ENCODE results near the gene DDX20.

Gene DDX20

DNA sequence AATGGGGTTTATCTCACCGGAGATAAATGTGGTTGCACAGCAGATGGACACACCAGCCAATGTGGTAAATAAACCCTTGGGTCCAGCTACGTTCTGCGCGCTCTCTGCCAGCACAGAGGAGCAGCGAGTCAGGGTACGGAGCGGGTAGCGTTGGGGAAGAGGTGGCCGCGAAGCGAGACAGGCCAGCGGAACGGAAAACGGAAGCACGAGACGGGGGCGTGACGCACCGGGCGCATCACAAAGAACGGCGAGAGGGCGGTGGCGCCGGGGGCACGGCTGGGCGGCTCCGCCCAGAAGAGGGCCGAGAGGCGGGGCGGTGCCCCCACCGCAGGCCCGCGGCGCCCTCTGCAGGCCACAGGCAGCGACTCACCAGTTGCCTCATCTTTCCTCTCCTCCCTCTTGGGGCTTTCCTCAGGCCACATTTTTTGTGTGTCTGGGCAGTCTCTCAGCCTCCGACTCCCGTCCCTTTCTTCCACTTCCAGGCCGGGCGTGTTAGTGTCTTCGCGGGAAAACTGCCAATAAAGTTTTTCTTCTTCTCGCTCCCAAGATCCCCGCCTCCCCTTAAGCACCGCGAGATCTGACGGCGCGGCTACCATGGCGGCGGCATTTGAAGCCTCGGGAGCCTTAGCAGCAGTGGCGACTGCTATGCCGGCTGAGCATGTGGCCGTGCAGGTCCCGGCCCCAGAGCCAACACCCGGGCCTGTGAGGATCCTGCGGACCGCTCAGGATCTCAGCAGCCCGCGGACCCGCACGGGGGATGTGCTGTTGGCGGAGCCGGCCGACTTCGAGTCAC, at the start of gene DDX20:
Gene DDX20, plus strand, starts transcription at position 571 of the 793 bp plus-strand sequence. Its CDS starts 24 bp downstream, at position 595.
- DNase-seq = peak; percentile 91

- no peak for DNase-seq
Measured at GRCh38 chr1:111706921-111707320, 48.8 kb upstream of the DDX20 start.

DNA sequence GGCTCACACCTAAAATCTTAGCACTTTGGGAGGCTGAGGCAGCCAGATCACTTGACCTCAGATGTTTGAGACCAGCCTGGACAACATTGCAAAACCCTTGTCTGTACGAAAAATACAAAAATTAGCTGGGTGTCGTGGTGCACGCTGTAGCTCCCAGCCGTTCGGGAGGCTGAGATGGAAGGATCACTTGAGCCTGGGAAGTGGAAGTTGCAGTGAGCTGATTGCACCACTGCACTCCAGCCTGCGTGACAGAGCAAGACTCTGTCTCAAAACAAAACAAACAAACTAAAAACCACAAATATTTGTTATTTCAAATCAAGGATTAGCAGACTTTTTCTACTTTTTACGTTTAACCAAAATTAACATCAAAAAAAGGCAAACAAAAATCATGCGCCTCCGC, 47.8 kb upstream of the DDX20 start:
- DNase-seq = no peak

DNA sequence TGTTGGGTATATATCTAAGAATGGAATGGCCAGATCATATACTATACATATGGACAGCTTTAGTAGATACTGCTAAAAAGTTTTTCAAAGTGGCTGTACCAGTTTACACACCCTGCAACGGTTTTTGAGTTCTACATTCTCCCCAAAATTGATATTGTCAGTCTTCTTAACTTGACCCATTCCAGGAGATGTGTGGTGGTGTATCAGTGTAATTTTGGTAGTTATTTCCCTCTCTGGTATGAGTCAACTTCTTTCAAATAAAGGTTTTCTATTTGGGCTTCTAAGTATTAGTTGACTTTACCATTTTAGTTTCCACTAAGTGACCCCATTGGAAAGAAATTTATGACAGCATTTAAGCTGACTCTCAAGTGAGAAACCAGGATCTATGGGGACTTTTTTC, 45.7 kb upstream of the DDX20 start:
- DNase-seq = no peak

DNA sequence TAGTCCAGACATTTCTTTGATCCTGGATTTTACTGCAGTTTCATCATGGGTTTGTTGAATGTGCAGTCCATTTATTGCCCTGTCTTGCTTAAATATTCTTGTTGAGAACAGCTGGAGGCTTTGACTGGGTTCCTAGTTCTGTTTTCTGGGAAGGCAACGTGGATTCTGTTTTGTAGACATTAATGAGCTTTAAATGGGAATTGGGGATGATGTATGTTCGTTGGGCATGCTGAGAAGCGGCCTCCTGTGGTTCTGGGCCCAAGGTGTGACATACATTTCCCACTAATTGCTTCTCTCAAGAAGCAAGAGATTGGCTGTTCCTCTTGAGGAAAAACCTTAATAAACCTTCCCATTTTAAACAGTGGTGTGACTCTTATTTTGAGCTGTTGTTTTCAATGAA, 39.4 kb upstream of the DDX20 start:
- DNase-seq = no peak

DNA sequence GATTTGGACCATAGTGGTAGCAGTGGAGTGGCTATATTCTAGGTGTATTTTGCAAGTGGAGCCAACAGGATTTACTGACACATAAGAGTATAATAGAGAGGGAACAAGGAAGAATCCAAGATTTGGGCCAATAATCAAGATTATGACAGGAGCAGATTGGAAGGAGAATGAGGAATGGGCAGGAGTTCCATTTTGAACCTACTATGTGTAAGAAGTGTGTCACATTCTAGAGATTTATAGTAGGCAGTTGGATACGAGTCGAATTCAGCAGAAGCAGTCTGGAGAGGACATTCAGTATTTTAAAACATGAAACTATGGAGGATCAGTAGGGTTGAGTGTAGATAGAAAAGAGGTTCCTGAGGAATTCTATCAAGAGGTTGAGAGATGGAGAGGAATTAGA, 38.3 kb upstream of the DDX20 start:
- DNase-seq = no peak

DNA sequence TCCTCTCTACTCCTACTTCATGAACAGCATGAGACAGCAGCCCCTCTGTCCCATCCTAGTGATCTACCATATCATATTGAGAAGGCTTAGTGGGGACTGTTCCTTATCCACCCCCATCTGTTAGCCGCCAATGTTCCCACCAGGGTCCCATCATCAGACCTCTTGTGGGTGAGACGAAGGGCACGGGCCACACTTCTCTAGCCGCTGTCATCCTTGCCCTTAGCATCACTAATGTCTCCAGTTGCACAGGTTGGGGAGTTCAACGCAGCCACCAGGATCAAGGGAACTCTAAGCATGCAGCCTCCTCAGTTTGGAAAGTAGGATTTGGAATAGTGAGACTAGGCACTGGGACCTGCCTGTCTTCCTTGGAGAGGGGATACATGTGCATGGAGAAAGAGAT, 36.6 kb upstream of the DDX20 start:
- DNase-seq = no peak

DNA sequence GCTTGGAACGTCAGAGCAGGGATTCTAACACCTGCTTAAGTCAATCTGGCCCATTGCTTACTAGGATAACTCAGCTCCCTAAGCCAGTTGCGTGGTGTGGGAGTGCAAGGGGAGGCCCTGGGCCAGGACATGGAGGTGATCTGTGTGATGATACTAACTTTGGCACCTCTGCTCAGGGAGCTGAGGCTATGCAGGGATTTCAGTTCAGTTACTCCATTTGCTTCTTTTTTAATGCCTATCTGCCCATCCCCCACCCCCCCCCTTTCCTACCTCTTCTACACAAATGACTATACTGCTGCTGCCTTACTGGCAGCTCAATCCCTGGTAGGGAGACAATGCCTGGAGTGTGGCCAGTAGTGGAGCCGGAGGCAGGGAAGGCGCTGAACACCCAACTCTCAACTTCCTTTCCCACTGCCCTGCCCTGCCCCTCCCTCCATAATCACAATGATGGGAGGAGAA, 36.0 kb upstream of the DDX20 start:
- no peak for DNase-seq

DNA sequence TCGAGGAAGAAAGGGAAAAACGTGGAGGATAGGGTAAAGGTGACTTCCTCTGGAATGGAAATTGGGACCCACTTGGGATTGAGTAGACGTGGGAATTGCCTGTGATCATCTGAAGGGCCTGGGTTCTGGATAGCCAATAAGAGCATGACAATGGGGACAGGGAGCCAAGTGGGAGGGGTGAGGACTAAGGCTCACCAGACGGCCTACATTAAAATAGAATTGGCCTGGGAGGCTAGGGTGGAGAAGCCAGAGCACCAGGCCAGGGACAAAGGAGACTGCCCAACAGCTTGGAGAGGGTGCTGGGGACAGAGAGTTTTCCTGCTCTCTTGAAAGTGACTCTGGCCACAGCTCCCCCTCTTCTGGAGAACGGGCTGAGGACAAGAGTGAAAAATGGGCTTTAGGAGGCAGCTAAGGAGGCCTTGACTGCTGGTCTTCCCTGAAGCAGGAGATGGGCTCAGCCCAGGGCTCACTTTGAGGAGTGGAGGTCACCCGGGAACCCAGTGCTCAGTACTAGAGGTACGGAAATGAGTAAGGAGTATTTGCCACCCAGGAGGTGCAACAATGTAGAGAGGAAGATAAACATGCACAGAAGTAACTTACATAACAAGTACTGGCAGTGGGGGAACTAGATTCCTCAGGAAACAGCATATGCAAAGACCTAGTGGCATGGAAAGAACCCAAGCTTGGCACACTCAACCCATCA, 35.3 kb upstream of the DDX20 start:
- no peak for DNase-seq

DNA sequence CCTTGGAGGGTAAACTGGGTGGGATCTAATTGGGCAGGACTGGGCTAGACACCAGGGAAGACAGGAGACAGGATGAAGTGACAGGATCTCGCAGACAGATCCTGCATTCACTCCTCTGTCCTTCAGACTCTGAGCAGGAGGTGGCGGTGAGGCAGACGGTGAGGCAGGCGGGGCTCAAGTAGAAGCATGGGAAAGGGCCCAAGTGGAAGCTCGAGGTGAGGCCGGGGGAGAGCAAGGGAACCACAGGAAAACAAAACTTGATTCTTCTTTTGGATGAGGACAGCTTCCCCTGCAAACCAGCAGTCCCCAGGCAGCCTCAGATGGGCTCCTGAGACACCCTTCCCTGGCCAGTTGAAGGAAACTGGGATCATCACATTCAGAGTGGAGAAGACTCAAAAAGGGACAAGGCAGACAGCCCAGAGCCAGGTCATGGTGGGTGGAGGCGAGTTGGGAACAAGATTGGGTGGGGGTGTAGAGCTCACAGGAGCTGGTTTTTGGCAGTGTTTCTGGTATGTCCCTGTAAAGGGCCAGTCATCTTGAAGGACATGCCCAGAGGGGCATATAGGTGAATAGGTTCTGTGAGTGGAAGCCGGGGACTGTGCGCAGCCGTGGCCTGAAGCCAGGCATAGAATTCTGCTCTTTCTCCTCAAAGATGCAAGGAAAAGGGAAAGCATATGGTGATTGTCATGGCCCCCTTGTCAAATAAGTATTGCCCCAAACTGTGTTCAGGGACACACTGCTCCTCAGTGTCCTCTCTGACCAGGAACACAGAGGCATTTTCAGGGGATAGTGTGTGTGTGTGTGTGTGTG, 34.5 kb upstream of the DDX20 start:
- no peak for DNase-seq

DNA sequence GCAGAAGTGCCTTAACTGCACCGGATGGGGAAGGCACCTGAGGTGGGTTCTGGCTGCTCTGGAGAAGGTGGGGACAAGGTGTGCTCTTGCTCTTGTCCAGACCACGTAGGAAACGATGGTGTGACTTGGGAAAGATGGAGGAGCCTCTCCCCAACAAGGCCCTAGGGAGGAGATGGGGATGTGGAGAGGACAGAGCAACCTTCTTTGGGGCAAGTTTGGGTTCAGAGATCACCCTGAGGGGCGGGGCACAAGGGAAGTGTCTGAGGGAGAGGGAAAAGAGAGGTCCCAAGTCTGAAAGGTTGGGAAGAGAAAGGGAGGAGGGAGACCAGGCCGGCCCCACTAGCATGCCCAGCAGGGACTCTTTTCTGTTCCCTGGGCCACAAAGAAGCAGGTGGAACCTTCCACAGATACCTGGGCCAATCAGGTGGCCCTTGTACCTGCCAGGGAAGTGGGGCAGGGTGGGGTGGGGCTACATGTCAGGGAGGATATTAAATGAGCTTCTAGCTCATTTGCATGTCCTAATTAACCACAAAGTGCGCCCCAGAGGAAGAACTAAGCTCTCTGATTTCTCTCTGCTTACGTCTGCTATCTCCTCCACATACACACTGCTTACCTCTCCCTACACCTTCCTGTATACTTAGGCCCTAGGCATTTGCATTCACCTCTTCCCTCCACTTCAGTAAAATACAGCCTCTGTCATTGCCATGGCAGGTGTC, 32.5 kb upstream of the DDX20 start:
- no peak for DNase-seq

GRCh38 chr1:111723871-111724270, 31.8 kb upstream of the DDX20 start:
- DNase-seq = no peak

DNA sequence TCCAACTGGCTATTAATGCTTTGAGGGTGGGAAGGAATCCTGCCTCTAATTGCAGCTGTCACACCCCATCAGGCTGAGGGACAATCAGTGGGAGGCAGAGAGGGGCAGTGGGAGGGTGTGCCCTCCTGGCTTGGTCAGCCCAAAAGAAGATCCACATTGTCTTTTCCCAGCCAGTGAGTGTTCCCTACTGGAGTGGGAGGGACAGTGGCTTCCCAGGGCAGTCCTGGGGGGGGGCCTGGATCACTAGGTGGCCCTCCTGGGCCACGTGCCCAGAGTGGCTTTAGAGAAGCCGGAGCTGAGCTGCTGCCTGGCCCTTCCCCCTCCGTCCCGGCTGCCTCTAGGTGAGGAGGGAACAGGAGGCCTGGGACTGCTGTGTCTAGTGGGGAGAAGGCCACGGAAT, 30.5 kb upstream of the DDX20 start:
- DNase-seq = no peak

DNA sequence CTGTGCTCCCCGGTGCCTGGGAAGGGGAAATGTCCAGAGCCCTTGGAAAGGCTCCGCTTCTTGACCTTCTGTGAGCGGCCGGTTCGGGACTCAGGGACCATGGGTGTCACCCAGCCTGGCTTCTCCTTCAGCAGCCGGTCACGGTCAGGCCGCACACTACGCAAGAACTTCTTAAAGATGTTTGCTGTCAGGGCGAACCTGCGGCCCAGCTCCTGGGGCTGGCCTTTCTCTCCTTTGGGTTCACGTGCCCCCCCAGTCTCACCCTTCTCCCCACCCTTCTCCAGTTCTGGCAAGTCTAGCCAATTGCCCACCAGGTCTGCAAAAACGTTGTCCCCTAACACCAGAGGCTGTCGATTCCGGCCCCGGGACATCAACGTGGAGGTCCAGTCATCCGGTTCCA, 28.6 kb upstream of the DDX20 start:
- no peak for DNase-seq

GRCh38 chr1:111729271-111729921, 26.3 kb upstream of the DDX20 start:
- no peak for DNase-seq

- DNase-seq = no peak
Measured at GRCh38 chr1:111729946-111730681, 25.6 kb upstream of the DDX20 start.

DNA sequence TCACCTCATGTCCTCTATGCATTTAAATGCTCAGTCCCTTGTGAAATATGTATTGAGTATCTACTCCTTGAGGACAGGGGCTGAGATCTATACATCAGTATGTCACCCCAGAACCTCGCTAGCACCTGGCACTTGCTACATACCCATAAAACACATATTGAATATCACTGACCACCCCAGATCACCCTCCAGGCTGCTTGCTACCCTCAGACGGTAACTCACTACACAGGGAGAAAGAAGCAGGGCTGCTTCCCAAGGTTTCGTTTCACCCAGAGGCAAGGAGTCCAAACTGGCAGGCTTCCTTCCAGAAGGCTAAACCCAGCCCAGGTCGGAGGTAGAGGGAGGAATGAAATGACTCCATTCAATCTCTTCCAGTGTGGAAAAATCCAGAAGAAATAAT, 25.0 kb upstream of the DDX20 start:
- no peak for DNase-seq

- DNase-seq = no peak
Measured at GRCh38 chr1:111731956-111732355, 23.7 kb upstream of the DDX20 start.

DNA sequence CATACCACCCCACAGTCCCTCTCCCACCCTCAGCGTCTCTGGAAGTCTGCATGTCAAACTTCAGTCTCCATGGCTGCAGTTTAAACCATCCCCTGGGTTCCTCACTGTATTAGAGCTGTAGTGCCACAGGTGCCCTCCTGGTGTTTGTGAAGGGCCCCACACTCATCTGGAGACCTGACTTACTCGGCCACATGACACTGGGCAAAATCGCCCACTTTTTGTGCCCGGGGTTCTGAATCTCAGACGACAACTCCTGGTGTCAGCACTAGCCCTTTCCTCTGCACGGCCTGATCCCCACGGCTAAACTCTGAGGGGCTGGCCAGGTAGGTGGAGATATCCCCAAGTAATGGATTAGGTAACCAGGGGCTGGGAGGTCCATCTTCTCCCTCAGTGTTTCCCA, 23.0 kb upstream of the DDX20 start:
- no peak for DNase-seq

DNA sequence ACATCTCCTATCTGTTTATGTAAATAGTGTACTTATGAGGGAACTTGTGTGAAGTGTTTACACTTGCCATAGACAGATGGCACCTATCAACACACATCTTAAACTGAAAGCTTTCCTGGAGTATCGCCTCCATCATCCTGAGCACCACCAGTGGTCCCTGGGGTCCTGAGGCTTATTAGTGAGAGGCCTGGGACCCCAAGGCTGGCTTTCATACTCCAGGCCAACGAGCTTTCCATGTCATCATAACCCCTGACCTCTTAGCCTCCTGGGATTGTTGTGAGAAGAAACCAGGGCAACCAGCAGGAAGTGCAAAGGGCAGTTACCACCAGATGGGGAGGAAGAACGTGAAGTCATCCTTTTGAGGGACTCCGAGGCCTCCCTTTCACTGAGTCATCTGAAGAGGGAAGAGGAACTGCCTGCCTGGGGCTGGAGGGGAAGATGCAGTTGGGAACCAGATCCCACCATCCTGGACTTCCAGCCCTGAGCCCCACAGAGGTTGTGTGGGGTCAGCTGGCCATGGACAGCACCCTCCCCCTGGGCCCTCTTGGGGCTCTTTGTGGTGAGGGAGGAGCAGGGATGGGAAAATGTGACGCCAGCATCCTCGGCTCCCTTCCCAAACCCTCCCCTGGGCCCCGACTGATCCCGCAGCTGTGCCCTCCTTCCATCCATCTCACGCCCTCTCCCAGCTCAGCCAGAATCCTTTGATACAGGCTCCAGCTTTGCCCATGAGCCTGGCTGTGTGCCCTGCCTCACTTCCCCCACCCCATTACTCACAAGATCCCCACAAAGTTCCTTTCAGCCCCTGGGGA, 22.3 kb upstream of the DDX20 start:
- no peak for DNase-seq

- DNase-seq = no peak
Measured at GRCh38 chr1:111733992-111734341, 21.7 kb upstream of the DDX20 start.
